Small intestine (tissue), 7 donors: ENCODE results near the gene NCKAP1. TPM values are rescaled to one million over a fixed set of nuclear protein-coding genes. Genes with fewer than 3 reads are reported as not detected.
A peak's percentile ranks its signal among the peaks of the same experiment; 100 is the strongest.

Experiments used
- DNase-seq, 2 donors: peaks; one replicate each; pipeline versions ENCODE4 v3.0.0 to v3.0.0-alpha.2; 2013
- FAIRE-seq: peaks from 2 replicates; lab custom pipeline; 2012; peaks lifted over from hg19 to GRCh38; lab: Jason Lieb, UNC
- H3K27ac ChIP-seq, 3 donors: one replicate each; pipeline ENCODE4 v1.5.1; 2013; ENCODE audit warnings: low read length in 2 of 3, mild to moderate bottlenecking in 2 of 3, control low read depth in 1 of 3, inconsistent platforms in 1 of 3, low read depth in 1 of 3, moderate library complexity in 1 of 3
- H3K27me3 ChIP-seq, 3 donors: one replicate each; pipeline ENCODE4 v1.6.1; 2013; ENCODE audit warnings: low read length in 3 of 3, inconsistent platforms in 1 of 3; ENCODE audit not compliant: control insufficient read depth in 3 of 3, insufficient read depth in 3 of 3
- H3K36me3 ChIP-seq, 3 donors: one replicate each; pipeline ENCODE4 v1.6.1; 2013; ENCODE audit warnings: low read length in 3 of 3, inconsistent platforms in 1 of 3, low read depth in 1 of 3, mild to moderate bottlenecking in 1 of 3, moderate library complexity in 1 of 3; ENCODE audit not compliant: control insufficient read depth in 3 of 3, insufficient read depth in 2 of 3
- H3K4me1 ChIP-seq, 3 donors: one replicate each; pipeline ENCODE4 v1.6.1; 2013; ENCODE audit warnings: low read length in 2 of 3, inconsistent platforms in 1 of 3, low read depth in 1 of 3, mild to moderate bottlenecking in 1 of 3, moderate library complexity in 1 of 3; ENCODE audit not compliant: control insufficient read depth in 3 of 3, insufficient read depth in 2 of 3
- H3K4me3 ChIP-seq, 3 donors: one replicate each; pipeline ENCODE4 v1.5.1; 2013; ENCODE audit warnings: low read length in 3 of 3, control low read depth in 1 of 3, inconsistent platforms in 1 of 3, low read depth in 1 of 3, mild to moderate bottlenecking in 1 of 3, moderate library complexity in 1 of 3
- H3K9me3 ChIP-seq, 2 donors: one replicate each; pipeline ENCODE4 v1.6.1; 2013; ENCODE audit warnings: low read depth in 1 of 2, low read length in 1 of 2; ENCODE audit not compliant: control insufficient read depth in 2 of 2, insufficient read depth in 1 of 2
- whole genome bisulfite sequencing, 3 donors: extraction: QIAGEN DNeasy Blood & Tissue Kit; methylation state at CpG; one replicate each; pipeline ENCODE4 v1.1.7; 2013; 5-methylcytosine and 5-hydroxymethylcytosine counted together
- polyA plus RNA-seq, 4 donors: library from polyadenylated mRNA; stranded (reverse) in 3 of 4; unstranded in 1 of 4; fragments of 200-250 nt in 3 of 4; fragments of 120-200 nt in 1 of 4; gene quantifications; one replicate each; pipeline versions ENCODE4 v1.2.1 to v1.2.3, GENCODE V29; 2013
- donor health status: healthy with polysubstance abuse.
- donor health status: control.
- donor health status: control.
- donor health status: Bipolar disorder and iron deficiency.
- donor health status: healthy.

NCKAP1 gene
- polyA plus RNA-seq, 4 donors = 60.3 to 124 (median 71.5) TPM

- Histone ChIP-seq H3K36me3 (no peaks in the 10 kb centered on the region), H3K4me3 (no peak overlapping the region), H3K9me3 (no peaks in the 10 kb centered on the region), H3K4me1 (peaks cover 0 to 10% (median 0%) of the 10 kb centered on the region in 3 donors), H3K27ac (no peak overlapping the region), H3K27me3 (no peaks in the 10 kb centered on the region)
- FAIRE-seq (no peak), DNase-seq (no peak)
- 89 to 100% (median 93%) methylated on average over 1 of the region's 1 CpG for WGBS, 3 donors
These were observed 3.5 kb downstream of the NCKAP1 start for GRCh38 chr2:183034806-183035205.

GRCh38 chr2:183033951-183034350 lies 4.3 kb downstream of the NCKAP1 start:
- no peaks in the 10 kb centered on the region for H3K36me3 ChIP-seq
- 64 to 84% (median 71%) methylated on average over 1 of the region's 1 CpG for WGBS, 3 donors
- no peak overlapping the region for H3K4me3 ChIP-seq
- H3K27ac ChIP-seq = no peak overlapping the region
- DNase-seq = no peak
- no peaks in the 10 kb centered on the region for H3K27me3 ChIP-seq
- H3K4me1 ChIP-seq = peaks cover 0 to 9% (median 2%) of the 10 kb centered on the region in 3 donors
- FAIRE-seq = no peak
- H3K9me3 ChIP-seq = no peaks in the 10 kb centered on the region

- no peak for FAIRE-seq
- 75 to 83% (median 81%) methylated on average over 4 of the region's 4 CpGs for WGBS, 3 donors
These were observed 6.1 kb downstream of the NCKAP1 start for GRCh38 chr2:183031911-183032794.

GRCh38 chr2:183029219-183029618 lies 9.0 kb downstream of the NCKAP1 start:
- no peak for FAIRE-seq
- WGBS, 3 donors = 92 to 100% (median 93%) methylated on average over 2 of the region's 2 CpGs

More at GRCh38 chr2:183031911-183032794, 6.1 kb downstream of the NCKAP1 start:
- Histone ChIP-seq H3K4me1 (peaks cover 0 to 5% (median 2%) of the 10 kb centered on the region in 3 donors), H3K9me3 (no peaks in the 10 kb centered on the region), H3K36me3 (no peaks in the 10 kb centered on the region), H3K4me3 (no peak overlapping the region), H3K27ac (no peak overlapping the region), H3K27me3 (no peaks in the 10 kb centered on the region)
- peak in 1 of 2 donors; percentile 14 for DNase-seq

GRCh38 chr2:183028108-183028507 lies 10.1 kb downstream of the NCKAP1 start:
- H3K9me3 ChIP-seq = no peaks in the 10 kb centered on the region
- H3K4me3 ChIP-seq = no peak overlapping the region
- H3K27me3 ChIP-seq = no peaks in the 10 kb centered on the region
- no peak overlapping the region for H3K27ac ChIP-seq
- FAIRE-seq = no peak
- H3K4me1 ChIP-seq = peaks cover 3 to 7% (median 4%) of the 10 kb centered on the region in 3 donors
- H3K36me3 ChIP-seq = no peaks in the 10 kb centered on the region
- DNase-seq = no peak

More at GRCh38 chr2:183029219-183029618, 9.0 kb downstream of the NCKAP1 start:
- Histone ChIP-seq H3K4me1 (peaks cover 3 to 7% (median 4%) of the 10 kb centered on the region in 3 donors), H3K27ac (no peak overlapping the region), H3K4me3 (no peak overlapping the region), H3K9me3 (no peaks in the 10 kb centered on the region), H3K36me3 (no peaks in the 10 kb centered on the region), H3K27me3 (no peaks in the 10 kb centered on the region)
- DNase-seq = no peak

GRCh38 chr2:183027443-183027842 lies 10.8 kb downstream of the NCKAP1 start:
- Histone ChIP-seq H3K36me3 (no peaks in the 10 kb centered on the region), H3K4me1 (peaks cover 3 to 7% (median 4%) of the 10 kb centered on the region in 3 donors), H3K27me3 (no peaks in the 10 kb centered on the region), H3K9me3 (no peaks in the 10 kb centered on the region), H3K27ac (no peak overlapping the region), H3K4me3 (no peak overlapping the region)
- no peak for DNase-seq
- 96 to 100% (median 97%) methylated on average over 1 of the region's 1 CpG for WGBS, 3 donors
- no peak for FAIRE-seq

- FAIRE-seq = no peak
- no peaks in the 10 kb centered on the region for H3K27me3 ChIP-seq
- 41 to 72% (median 52%) methylated on average over 2 of the region's 2 CpGs for WGBS, 3 donors
These were observed 11.8 kb downstream of the NCKAP1 start for GRCh38 chr2:183026424-183026823.

GRCh38 chr2:183025993-183026392 lies 12.3 kb downstream of the NCKAP1 start:
- Histone ChIP-seq H3K27me3 (no peaks in the 10 kb centered on the region), H3K9me3 (no peaks in the 10 kb centered on the region), H3K36me3 (peaks cover 0 to 3% (median 0%) of the 10 kb centered on the region in 3 donors), H3K27ac (peak overlapping the region in 1 of 3 donors; percentile 6), H3K4me1 (peaks cover 3 to 7% (median 4%) of the 10 kb centered on the region in 3 donors), H3K4me3 (no peak overlapping the region)
- DNase-seq = no peak
- WGBS, 3 donors = 79 to 84% (median 81%) methylated on average over 3 of the region's 3 CpGs
- FAIRE-seq = no peak

More at GRCh38 chr2:183026424-183026823, 11.8 kb downstream of the NCKAP1 start:
- Histone ChIP-seq H3K4me3 (no peak overlapping the region), H3K9me3 (no peaks in the 10 kb centered on the region), H3K36me3 (no peaks in the 10 kb centered on the region), H3K27ac (peak overlapping the region in 1 of 3 donors; percentile 6), H3K4me1 (peaks cover 3 to 7% (median 4%) of the 10 kb centered on the region in 3 donors)
- DNase-seq = peak in 1 of 2 donors; percentile 55
